Activated CD8-positive, alpha-beta T cell treated with anti-CD3 and anti-CD28 coated beads for 36 hours (primary cell): Measurements from ENCODE around the gene GRM8. TPM values are rescaled to one million over a fixed set of nuclear protein-coding genes. Genes with fewer than 3 reads are reported as not detected.

Source experiments
- ATAC-seq: fragments of 200-7000 bp; cut with Tn5 transposase; one replicate; pipeline ENCODE4 v1.10.0; 2021; ENCODE audit warnings: mild to moderate bottlenecking, moderate library complexity
- CTCF ChIA-PET: fragments of 350-600 bp; sonication (Branson Sonifier 250); formaldehyde crosslinking; loops from one replicate; lab custom pipeline; 2021; ENCODE audit warnings: antibody characterized with exemption; lab: Charles Lee
- POLR2A ChIA-PET: fragments of 350-600 bp; sonication (Branson Sonifier 250); formaldehyde crosslinking; loops from one replicate; lab custom pipeline; 2021; ENCODE audit warnings: antibody characterized with exemption; lab: Charles Lee
- DNase-seq: peaks from one replicate; pipeline ENCODE4 v3.0.0-alpha.2; 2020
- H3K27ac Mint-ChIP-seq: one replicate; pipeline ENCODE4 v1.8.0; 2021; ENCODE audit warnings: mild to moderate bottlenecking, mixed read lengths
- H3K27me3 Mint-ChIP-seq: one replicate; pipeline ENCODE4 v1.8.0; 2021; ENCODE audit warnings: mixed read lengths
- H3K36me3 Mint-ChIP-seq: one replicate; pipeline ENCODE4 v1.8.0; 2021; ENCODE audit warnings: low read depth, mixed read lengths
- H3K4me1 Mint-ChIP-seq: one replicate; pipeline ENCODE4 v1.8.0; 2021; ENCODE audit warnings: low read depth, mixed read lengths
- H3K4me3 Mint-ChIP-seq: one replicate; pipeline ENCODE4 v1.8.0; 2021; ENCODE audit warnings: mild to moderate bottlenecking, moderate library complexity, mixed read lengths
- H3K9me3 Mint-ChIP-seq: one replicate; pipeline ENCODE4 v1.8.0; 2021; ENCODE audit warnings: mixed read lengths
- CTCF ChIP-seq: fragments of 200-600 bp; IDR thresholded peaks from one replicate; pipeline ENCODE4 v1.8.0; 2022; ENCODE audit warnings: antibody characterized with exemption, mild to moderate bottlenecking
- intact Hi-C: fragments of 100-400 bp; cut with micrococcal nuclease; formaldehyde crosslinking; loops from one replicate; pipeline ENCODE4 v1.10.0; 2022
- total RNA-seq, 2 experiments: library from RNA; stranded (reverse); gene quantifications; one replicate each; pipeline ENCODE4 v1.2.3, GENCODE V29; 2021

GRM8 gene
- total RNA-seq, 2 experiments from 2014 or later: not detected

GRCh38 chr7:127233630-127234029 lies 19.1 kb downstream of the GRM8 start:
- CTCF ChIA-PET: interaction anchor here (0.9 to 1.3 kb wide), 3 partner anchors 14 to 281 kb away, joined by 3 read pairs; no protein-coding TSS in a partner anchor
- no peaks in the 10 kb centered on the region for H3K4me1 Mint-ChIP-seq
- DNase-seq (no peak), ATAC-seq (no peak)
- peaks cover 21% of the 10 kb centered on the region for H3K27me3 Mint-ChIP-seq
- POLR2A ChIA-PET: no interaction called here
- no peak overlapping the region for H3K4me3 Mint-ChIP-seq
- H3K27ac Mint-ChIP-seq: no peak overlapping the region
- no peak for TF ChIP-seq CTCF
- H3K9me3 Mint-ChIP-seq: no peaks in the 10 kb centered on the region
- intact Hi-C loops: no loop called here
- H3K36me3 Mint-ChIP-seq: no peaks in the 10 kb centered on the region

- Mint-ChIP-seq H3K4me1 (no peaks in the 10 kb centered on the region), H3K4me3 (no peak overlapping the region), H3K36me3 (no peaks in the 10 kb centered on the region), H3K9me3 (no peaks in the 10 kb centered on the region), H3K27me3 (peaks cover 31% of the 10 kb centered on the region), H3K27ac (no peak overlapping the region)
- ChIA-PET POLR2A (no interaction called here), CTCF (no interaction called here)
- no peak for ATAC-seq
- DNase-seq: no peak
- TF ChIP-seq CTCF: no peak
- intact Hi-C loops: no loop called here
These were observed 21.3 kb downstream of the GRM8 start for GRCh38 chr7:127231415-127231814.

GRCh38 chr7:127230192-127230925 lies 22.4 kb downstream of the GRM8 start:
- ChIA-PET POLR2A (no interaction called here), CTCF (no interaction called here)
- H3K4me1 Mint-ChIP-seq: no peaks in the 10 kb centered on the region

GRCh38 chr7:127226685-127227374 lies 25.9 kb downstream of the GRM8 start:
- no peak overlapping the region for H3K27ac Mint-ChIP-seq
- no peak overlapping the region for H3K4me3 Mint-ChIP-seq
- no peak for ATAC-seq
- no peaks in the 10 kb centered on the region for H3K36me3 Mint-ChIP-seq
- H3K9me3 Mint-ChIP-seq: no peaks in the 10 kb centered on the region
- no peak for DNase-seq
- no peaks in the 10 kb centered on the region for H3K4me1 Mint-ChIP-seq
- H3K27me3 Mint-ChIP-seq: peaks cover 43% of the 10 kb centered on the region
- ChIA-PET CTCF (interaction anchor here (1.0 to 1.3 kb wide), 2 partner anchors 11 to 46 kb away, joined by 3 read pairs; no protein-coding TSS in a partner anchor), POLR2A (no interaction called here)
- no peak for TF ChIP-seq CTCF
- intact Hi-C loops: no loop called here

More at GRCh38 chr7:127230192-127230925, 22.4 kb downstream of the GRM8 start:
- Mint-ChIP-seq H3K27me3 (peaks cover 33% of the 10 kb centered on the region), H3K9me3 (no peaks in the 10 kb centered on the region), H3K27ac (no peak overlapping the region), H3K36me3 (no peaks in the 10 kb centered on the region), H3K4me3 (no peak overlapping the region)
- TF ChIP-seq CTCF: no peak
- no peak for ATAC-seq
- intact Hi-C loops: no loop called here
- DNase-seq: no peak

GRCh38 chr7:127221731-127222130 lies 31.0 kb downstream of the GRM8 start:
- Mint-ChIP-seq H3K27me3 (peaks cover 29% of the 10 kb centered on the region), H3K4me1 (no peaks in the 10 kb centered on the region), H3K9me3 (no peaks in the 10 kb centered on the region), H3K4me3 (no peak overlapping the region), H3K36me3 (no peaks in the 10 kb centered on the region), H3K27ac (no peak overlapping the region)
- ChIA-PET POLR2A (no interaction called here), CTCF (interaction anchor here (0.9 kb wide), 1 partner anchor 32 kb away, joined by 3 read pairs; no protein-coding TSS in a partner anchor)
- no peak for TF ChIP-seq CTCF
- intact Hi-C loops: no loop called here
- DNase-seq (no peak), ATAC-seq (no peak)
